Stimulated activated CD8-positive, alpha-beta memory T cell treated with anti-CD3 and anti-CD28 coated beads, Interleukin-15, amount 100 ng/mL, for 4 hours (primary cell): ENCODE data around the gene CNBP.

Source experiments
- DNase-seq, 2 donors: peaks; one replicate each; pipeline ENCODE4 v3.0.0-alpha.2; 2020; ENCODE audit warnings: low read depth in 2 of 2

The CNBP gene

DNA sequence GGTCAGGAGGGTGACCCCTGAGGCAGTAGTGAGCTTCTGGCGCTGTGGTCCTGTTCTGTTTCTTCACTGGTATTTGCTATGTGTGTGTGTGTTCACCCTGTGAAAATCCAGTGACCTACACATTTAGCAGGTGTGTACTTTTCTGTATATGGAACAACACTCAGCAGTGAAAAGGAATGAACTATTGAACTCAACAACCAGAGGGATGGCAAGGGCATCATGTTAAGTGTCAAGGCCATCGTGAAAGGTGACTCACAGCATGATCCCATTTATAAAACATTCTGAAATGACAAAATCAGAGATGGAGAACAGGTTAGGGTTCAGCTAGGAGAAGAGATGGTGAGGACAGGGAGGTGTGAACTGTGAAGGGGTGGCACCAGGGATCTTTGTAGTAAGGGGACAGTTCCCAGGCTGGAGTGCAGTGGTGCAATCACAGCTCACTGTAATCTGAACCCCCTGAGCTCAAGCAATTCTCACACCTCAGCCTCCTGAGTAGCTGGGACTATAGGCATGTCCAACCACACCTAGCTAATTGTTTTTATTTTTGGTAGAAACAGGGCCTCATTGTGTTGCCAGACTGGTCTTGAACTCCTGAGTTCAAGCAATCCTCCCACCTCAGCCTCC is 52.1 kb downstream of the CNBP start:
- DNase-seq: no peak

DNA sequence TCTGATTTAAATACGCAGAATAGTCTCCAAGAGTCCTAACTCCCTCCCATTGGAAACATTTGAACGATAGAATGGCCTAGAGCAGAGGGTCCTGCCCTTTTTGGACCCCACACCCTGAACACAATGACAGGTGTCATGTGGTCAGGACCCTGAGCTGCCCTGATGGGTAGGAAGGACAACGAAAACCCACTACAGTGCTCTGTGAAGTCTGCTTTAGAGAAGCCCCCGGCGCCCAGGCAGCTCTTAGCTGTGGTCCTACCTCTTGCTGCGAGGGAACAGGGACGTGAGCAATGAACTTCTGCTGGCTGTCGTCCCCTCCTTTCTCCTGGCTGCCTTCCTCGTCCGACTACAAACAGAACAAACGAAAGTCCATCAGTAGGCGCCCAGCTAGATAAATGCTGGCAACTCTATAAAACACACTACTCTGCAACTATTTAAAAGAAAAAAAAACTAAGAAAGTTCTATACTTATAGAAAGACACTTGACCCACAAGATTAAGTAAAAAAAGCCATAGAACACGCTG is 53.3 kb downstream of the CNBP start:
- DNase-seq: no peak

DNA sequence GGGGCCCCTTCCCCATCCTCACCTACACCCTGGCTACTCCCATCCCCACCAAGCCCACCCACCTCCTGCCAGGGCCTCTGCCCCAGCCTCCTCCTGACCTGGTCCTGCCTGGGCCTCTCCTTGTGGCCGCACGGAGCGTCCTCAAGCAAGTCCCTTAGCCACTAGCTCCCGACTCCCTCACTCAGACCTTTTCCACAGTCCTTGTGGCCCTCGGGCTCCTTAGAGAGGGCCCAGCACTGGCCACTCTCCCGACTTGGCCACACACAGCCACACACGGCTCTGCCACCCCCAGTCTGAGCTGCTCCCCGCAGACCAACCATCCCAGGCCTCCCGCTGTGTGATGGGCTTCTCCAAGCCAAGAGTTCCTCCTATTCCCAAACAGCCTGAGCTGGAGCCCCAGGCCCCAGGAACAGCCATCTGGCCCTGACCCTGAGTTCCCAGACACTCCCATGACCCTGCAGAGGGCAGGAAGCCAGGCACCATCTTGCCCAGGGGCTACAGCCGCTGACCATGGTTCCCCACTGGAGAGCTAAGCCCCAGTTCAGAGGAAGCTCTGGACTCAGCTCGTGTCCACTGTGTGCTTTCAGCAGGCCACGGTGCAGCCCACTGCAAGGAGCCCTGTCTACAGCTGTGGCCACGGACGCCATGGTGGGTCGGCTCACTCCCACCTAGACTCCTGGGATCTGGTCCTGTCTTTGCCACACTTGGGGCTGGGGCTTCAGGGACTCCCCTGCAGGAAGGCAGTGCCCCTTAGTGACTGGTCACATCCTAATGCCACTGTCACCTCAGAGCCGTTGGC is 55.1 kb downstream of the CNBP start:
- DNase-seq: no peak

DNA sequence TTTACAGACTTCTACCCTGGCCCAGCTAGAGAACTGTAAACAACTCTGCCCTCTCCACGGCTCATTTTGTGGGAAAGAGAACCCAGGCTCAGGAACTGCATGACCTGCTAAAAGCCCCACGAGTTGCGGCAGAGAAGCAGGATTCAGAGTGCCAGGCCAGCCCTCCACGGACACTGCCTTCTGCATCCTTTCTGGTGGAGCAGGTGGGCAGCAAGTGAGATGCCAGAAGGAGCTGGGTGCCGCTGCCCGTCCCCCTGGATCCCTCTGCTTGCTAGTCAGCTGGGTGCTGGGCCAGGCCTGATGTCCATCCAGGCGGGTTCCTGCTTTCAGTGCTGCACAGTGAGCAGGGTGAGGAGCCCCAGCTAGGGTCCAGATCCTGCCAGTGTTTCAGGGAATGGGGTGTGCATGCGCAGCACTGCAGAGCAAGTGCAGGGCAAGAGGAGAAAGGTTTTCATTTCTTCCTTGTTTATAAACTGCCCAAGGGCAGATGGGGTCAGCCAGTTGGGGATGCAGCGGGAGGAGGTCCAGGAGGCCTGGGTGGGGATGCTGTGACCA is 56.9 kb downstream of the CNBP start:
- DNase-seq: no peak

DNA sequence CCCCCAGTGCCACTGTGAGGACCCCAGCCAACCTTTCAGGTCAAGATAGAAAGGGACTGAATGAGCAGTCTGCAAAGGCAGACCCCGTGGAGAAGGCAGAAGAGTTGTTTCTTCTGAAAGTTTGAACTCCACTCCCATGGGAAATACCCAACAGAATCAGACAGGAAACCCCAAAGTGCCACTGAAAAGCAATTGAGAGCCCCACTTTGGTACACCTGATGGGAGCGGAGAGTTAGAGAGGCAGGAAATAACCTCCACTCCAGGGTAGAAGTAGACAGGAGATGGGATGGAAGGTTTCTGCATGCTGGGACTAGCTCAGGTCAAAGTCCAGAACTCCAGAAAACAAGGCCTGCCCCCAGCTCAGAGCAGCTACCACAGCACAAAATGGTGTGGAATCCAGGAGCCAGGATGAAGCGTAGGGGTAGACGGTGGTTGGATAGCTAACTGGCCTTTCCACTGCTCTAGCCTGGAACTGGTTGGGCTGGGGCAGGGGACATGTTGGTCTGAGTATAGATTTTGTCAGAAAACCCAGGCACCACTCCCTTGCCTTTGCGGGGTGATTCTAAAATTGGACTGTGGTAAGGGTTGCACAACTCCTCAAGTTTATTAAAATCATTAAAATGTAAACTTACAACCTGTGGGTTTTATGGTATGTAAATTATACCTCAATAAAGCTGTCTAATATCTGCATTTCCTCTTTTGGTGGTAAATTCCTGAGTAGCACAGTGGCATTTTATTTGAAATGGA is 60.2 kb downstream of the CNBP start:
- no peak for DNase-seq

DNA sequence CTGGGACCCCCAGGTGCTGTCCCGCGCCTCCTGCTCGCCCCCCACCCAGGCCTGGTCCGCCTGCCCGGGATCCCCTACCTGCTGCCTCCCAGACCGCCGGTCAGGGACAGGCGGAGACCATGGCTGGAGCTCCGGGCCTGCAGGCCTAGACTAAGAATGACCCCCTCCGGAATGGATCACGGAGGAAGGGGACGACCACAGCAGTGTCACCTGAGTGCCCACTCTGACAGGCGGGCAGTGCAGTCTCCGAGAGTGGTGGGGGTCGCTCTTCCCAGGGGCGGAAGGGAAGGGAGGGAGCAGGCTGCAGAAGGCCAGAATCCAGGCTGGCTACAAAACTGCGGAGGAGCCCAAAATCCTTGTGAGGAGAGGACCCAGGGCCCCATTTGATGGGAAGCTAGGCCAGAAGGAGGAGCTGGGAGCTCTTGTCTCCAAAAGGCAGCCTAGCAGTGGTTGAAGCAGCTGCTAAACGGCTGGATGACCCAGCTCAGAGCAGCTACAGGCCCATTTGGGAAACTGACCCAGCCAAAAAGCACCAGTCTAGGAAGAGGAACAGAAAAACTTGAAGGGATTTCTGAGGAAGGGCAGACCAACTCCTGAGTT is 61.2 kb downstream of the CNBP start:
- no peak for DNase-seq

DNA sequence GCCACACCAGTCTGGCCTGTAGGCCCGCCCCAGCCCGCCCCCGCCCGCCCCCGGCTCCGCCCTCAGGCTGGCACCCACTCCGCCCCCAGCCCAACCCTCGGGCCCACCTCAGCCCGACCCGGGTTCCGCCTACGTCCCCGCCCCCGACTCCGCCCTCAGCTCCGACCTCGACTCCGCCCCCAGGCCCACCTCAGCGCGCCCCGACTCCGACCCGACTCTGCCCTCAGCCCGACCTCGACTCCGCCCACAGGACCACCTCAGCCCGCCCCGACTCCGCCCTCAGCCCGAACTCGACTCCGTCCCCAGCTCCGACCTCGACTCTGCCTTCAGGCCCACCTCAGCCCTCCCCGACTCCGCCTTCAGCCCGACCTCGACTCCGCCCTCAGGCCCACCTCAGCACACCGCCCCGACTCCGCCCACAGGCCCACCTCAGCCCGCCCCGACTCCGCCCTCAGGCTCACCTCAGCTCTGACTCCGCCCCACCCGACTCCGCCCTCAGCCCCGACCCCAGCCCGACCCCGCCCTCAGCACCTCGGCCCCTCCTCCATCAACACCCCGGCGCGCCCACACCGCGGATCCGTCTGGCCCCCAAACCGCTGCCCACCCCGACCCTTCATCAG is 61.8 kb downstream of the CNBP start, which contains the start of gene RAB43:
RAB43 (minus strand) TSS at position 13 of the 620 bp plus-strand sequence. CDS start 315 bp downstream, outside the sequence.
- DNase-seq: peak; percentile 77 to 81

DNA sequence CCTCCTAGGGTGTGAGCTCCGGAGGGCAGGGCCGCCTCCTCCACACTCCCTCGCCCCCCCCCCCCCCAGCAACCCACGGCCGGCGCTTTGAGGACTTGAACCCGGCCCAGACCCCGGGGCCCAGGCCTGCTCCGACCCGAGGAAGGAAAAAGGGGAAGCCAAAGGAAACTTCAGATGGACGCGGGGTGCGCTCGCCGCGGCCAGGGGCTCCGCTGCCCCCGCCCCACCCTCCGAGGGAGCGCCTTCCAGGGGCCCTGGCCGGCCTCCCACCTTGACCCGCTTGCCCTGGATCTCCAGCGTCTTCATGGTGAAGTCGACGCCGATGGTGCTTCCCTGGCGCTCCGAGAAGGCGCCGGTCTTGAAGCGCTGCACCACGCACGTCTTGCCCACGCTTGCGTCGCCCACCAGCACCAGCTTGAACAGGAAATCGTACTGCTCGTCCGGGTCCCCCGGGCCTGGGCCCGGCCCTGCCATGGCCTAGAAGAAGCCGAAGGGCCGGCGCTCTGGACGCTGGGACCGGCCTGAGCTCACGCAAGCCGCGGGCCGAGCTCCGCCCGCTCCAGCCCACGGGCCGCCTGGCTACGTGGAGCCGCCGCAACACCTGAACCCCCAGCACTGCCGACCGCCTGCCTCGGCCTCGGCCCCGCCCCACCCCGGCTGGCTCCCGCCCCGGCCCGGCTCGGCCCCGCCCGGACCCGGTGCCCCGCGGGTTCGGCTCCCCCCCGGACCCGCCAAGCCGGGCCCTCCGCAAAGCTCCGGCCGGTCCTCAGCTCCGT is 62.5 kb downstream of the CNBP start:
- peak in 1 of 2 donors; percentile 39 for DNase-seq

DNA sequence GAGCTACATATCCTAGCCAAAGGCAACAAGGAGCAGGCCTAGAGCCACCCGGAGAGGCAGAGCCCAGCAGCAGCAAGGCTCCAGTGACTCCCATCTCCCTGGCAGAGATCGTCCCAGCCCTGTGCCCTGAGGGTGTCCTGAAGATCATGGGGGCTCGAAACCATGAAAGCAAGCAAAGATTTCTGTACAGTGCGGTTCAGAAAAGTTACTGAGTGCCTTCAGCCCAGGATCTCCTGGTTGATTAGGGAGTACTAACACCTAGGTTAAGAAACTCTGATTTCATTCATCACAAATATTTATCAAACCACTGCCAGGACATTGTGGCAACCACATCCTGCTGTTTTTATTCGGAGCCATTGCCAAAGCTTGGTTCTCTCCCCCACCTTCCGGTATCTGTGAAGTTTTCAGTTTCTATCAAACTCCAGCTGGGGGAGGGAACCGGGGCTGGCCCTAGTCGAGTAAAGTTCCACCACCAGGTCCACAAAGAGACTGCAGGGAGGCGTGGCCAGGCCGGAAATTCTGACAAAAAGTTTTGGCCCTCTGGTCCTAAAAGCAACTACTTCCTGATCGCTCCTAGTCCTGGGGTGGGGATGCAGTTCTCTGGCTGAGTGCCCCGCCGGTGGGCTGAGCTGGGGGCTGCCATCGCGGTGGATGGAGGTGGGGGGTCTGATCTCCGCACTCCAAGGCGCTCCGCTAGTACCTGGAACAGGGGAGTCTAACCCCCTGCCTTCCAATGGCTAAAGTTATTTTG is 63.3 kb downstream of the CNBP start:
- peak; percentile 70 to 83 for DNase-seq

DNA sequence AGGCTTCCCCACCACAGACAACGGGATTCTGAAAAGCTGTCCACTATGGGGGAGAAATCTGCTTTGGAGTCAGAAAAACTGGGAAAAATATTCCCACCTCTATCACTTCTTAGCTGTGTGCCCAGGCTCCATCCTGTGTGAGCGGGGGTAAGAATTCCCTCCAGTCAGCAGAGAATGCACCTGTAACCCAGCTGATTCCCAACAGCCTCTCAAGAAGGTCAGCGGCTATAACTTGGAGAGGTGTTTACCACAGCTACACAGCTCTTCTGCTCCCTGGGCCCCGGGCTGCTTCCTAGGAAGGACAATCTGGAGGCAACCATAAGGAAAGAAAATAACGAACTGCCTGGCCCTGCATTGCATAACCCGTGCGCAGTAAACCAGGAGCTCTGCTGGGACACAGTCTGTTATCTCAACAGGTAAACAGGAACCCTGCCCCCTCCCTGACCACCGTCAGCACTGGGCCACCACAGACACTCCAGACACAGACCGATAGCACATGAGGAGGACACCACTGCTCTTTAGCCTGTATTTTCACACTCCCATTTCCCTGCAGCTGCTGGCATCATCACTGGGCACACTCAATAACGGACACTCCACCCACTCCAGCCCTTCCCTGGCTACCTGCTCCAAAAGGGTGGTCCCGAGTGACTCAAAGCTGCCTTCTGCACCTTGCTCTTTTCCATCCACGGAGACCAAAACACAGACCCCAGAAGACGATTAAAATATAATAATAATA is 64.2 kb downstream of the CNBP start:
- no peak for DNase-seq

DNA sequence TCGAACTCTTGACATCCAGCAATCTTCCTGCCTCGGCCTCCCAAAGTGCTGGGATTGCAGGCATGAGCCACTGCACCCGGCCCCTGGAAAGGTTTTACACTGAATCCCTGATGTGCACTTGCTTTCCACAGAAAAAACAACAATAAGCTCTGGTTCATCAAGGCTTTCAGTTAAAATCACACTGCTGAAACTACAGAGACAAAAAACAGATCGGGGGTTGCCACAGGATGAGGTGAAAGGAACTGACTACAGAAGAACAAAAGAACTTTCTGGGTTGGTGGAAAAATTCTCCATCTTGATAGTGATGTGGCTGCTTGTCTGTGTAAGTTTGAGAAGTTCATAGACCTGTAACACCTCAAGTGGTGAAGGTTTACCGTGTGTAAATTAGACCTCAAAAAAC is 65.0 kb downstream of the CNBP start:
- DNase-seq: no peak
